GM19023 (cell line): ENCODE results near the gene TBC1D1.

Experiments used
- ATAC-seq: cut with Tn5 transposase; IDR thresholded peaks from one replicate; pipeline ENCODE4 v1.9.1; 2021; ENCODE audit warnings: mild to moderate bottlenecking, moderate library complexity; ENCODE audit not compliant: unreplicated experiment

Gene TBC1D1

GRCh38 chr4:38182334-38182998 is 291.6 kb downstream of the TBC1D1 start:
- ATAC-seq, result no peak

- ATAC-seq, result no peak
These were observed 293.5 kb downstream of the TBC1D1 start for GRCh38 chr4:38184404-38184803.

DNA sequence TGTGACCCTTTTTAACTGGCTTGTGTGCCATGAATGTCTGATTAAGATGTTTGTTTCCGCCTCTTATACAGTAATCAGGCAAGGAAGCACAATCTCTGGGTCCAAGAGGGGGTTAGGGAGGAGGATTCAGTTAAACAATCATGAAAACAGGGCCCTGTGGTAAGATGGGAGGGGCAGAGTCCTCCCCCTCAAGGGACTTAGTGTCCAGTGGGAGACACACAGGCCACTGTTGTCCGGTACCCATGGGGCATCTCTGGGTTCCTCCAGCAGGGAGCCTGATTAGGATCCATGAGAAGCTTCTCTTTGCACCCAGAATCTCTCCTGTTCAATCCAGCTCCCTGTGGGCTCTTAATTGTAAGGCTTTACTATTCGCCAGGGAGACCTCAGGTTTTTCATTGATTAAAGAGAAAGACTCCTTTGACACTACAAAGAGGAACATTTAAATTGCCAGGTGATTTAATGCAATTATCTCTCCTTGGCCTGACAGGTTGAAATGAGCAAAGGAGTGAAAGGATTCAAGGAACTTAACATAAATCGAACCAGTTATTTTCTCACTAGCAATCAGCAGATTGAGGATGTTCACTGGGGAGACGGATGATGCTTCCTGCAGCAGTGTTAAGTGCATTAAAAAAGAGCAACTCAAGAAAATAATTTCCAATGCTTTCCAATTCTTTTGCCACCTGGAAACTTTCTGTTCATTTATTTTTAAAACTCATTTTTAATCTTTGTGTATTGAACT is 294.7 kb downstream of the TBC1D1 start:
- no peak for ATAC-seq

GRCh38 chr4:38188136-38188535 is 297.3 kb downstream of the TBC1D1 start:
- ATAC-seq, result no peak

DNA sequence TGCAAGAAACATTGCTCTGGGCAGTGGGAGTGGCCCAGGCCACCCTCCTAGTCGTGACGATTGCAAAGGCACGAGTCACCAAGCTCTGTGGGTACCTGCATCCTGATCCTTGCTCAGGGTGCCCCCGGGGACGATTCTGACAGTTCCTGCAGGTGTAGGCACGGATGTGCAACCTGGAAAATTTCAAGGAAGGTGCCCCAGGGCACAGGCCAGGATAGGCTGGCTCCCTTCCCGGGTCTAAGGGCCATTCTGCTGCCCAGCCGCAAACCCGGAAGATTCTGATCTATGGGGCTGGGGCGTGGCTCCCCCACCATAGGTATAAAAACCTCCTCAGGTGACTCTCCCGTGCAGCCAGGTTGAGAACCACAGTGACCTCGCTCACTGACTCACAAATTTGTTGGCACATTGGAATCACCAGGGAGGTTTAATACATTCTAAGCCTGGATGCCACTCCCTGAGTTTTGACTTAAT is 297.8 kb downstream of the TBC1D1 start:
- no peak for ATAC-seq
